HG03439 (cell line): Measurements from ENCODE around the gene WEE2.
"Not testable (repeated sequence)": the region's sequence is repeated elsewhere in the genome, so short reads cannot be mapped to it uniquely, and the experiment has no call there.

Experiments used
- ATAC-seq: cut with Tn5 transposase; IDR thresholded peaks from one replicate; pipeline ENCODE4 v1.9.1; 2021; ENCODE audit warnings: mild to moderate bottlenecking, moderate library complexity; ENCODE audit not compliant: unreplicated experiment

WEE2 gene

DNA sequence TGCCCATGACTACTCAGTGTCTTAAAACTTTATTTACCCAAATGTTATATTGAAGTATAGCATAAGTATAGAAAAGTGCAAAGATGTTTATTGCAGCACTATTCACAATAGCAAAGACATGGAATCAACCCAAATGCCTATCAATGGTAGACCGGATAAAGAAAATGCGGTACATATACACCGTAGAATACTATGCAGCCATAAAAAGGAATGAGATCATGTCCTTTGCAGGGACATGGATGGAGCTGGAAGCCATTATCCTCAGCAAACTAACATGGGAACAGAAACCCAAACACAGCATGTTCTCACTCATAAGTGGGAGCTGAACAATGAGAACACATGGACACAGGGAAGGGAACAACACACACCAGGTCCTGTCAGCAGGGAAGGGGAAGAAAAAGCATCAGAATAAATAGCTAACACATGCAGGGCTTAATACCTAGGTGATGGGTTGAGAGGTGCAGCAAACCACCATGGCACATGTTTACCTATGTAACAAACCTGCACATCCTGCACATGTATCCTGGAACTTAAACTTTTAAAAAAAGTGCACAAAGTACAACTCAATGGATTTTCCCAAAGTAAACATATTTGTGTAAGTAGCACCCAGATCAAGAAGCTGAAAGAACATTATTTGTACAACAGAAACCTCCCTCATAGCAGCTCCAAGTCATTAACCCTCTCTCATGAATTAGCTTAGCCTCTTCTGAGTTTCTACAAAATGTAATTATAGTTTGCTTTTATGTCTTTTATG lies 18.9 kb upstream of the WEE2 start:
- not testable (repeated sequence) for ATAC-seq

DNA sequence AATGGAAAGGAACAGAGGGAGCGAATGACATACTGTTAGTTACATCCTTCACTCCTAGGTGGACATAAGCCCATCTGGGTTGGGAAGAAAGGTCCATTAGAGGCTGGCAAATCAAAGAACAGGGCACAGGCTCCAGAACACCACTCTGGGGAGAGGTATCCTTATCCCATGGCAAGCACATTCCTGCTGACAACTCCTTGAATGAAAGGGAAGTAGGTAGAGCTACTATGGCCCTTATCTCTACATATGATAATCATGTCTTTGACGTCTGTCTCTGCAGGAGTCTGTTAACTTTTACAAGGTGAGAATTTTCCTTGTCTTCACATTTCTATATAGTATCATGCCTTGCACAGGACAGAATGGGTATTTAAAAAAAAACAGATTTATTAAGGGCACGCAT lies 16.6 kb upstream of the WEE2 start:
- ATAC-seq, result no peak

DNA sequence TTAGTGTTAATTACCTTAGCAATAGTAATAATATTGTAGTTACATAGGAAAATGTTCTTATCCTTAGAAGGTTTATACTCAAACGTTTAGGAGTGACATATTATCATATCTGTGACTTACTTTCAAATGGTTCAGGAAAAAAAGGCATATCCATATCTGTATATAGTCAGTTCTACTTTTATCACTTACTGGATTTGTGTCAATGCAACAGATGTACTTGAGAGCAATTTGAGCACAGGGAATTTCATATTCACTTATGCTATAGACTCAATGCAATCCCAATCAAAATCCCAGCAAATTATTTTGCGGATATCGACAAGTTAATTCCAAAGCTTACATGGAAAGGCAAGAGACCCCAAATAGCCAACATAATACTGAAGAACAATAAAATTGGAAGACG lies 16.2 kb upstream of the WEE2 start:
- no peak for ATAC-seq

DNA sequence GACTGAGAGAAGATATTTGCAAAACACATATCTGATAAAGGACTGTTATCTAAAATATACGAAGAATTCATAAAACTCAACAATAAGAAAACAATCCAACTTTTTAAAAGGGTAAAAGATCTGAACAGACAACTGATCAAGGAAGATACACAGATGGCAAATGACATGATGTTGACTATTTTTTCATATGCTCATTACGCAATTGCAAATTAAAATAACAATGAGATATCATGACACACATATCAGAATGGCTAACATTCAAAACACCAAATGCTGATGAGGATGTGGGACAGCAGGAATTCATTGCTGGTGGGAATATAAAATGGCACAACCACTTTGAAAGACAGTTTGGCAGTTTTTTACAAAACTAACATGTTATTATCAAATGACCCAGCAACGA lies 15.1 kb upstream of the WEE2 start:
- no peak for ATAC-seq

DNA sequence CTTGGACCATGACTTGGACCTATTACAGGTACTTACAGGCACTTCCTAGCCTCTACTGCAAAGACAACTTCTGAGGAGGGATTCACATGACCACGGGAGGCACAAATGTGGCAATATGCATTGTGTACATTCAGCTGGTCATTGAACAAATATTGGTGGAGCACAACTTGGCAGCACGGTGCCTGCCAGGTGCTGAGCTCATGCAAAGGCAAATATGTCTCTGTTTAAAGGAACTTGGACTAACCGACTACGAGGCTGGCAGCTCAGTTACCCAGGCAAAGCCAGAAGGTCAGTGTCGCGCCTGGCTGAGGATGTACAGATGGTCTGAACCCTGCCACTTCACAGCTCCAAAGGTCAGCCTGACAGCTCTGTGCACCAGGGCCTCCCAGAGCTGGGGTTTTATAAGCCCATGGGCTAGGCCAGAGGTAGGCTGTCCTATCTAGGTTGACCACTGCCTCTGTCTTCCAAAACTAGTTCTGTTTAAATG lies 12.3 kb upstream of the WEE2 start:
- no peak for ATAC-seq

DNA sequence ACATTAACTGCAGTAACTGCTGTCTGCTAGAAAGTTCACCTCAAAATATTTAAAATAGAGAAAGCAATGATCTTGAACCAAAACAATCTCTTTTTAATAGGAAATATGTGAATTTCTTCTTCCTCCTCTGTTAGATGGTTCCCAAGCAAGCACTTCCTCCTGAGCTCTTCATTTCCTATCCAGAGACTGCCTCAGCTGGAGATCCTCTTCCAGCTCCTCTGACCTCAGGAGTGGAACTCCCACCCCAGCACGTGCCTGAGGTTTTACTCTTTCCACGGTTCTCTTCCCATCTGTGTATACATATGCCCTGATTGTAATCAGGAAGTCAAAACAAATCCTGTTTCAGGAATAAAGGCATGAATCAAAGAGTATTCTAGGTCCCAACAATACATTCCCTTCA lies 11.8 kb upstream of the WEE2 start:
- no peak for ATAC-seq

DNA sequence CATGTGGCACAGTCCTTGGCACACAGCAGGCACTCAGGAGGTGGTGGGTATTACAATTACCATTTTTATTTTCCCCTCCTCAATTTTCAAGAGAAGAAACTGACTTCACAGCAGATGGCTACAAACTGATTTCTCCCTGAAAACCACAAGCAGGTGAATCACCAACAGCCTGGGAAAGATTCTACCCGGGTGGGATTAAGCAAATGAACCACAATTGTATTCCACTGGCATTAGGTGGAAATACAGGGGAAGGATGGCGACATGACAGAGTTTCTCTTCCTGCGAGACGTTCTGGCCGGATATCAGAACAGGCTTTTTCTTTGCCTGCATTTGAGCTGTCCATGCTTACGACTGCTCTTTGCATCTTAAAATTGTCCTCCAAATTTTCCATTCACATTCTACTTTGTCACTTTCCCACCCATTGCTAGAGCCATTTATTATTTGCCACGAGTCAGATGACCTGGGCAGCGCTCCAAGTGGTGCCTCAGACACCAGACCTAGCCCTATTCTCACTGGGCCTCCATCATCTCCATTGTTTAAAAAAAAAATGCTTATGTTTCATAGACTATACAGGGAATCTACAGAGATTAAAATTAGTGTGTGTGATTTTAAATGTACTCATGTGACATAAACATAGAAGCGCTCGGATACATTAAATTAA lies 10.8 kb upstream of the WEE2 start:
- no peak for ATAC-seq

DNA sequence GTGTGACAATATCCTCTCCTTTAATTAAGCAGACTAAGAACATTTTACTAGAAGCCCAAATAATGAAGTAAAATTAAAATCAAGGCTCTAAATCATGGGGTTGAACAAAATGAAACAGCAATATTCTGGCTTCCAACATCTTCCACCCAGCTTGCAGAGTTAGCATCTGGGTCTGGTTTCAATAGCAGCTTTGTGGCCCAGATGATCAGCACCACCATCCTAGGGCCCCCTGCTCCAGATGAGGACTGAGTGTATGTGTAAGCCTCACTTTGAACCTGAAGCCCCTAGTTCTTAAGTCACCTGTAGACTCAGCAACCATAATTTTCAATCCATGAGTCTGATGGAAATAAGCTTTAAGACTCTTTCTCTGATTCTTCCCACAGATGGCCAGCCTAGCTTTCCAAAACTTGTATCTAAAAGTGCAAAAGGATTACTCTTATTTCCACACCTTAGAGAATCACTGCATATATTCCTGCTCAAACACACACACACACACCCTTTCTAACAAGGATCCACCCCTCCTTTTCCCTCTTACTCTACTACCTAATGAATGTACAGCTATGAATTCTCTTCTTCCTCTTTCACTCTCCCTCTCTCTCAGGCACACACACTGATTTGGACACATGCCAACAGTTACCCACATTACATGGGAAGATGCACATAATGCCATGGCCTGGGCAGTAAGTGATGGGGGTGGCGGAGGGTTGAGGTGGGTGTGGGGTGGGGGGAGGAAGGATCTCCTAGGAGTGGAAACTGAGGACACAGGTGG lies 9.7 kb upstream of the WEE2 start:
- no peak for ATAC-seq

DNA sequence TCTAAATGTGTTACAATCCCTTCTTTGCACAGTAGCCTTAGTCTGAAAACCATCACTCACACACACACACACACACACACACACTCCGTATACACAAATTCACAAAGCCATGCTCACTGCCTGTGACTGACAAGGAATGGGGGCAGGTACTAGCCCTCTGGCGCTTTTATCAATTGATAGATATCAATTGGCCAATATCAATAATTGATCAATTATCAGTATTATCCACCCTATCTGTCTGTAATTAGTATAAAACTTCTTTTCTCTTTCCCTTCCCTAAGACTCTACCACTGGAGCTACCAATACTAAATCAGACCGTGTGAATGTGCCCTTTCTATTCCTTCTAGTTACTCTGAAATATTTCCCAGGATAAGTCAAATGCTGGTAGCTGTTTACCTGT lies 8.3 kb upstream of the WEE2 start:
- ATAC-seq, result no peak

DNA sequence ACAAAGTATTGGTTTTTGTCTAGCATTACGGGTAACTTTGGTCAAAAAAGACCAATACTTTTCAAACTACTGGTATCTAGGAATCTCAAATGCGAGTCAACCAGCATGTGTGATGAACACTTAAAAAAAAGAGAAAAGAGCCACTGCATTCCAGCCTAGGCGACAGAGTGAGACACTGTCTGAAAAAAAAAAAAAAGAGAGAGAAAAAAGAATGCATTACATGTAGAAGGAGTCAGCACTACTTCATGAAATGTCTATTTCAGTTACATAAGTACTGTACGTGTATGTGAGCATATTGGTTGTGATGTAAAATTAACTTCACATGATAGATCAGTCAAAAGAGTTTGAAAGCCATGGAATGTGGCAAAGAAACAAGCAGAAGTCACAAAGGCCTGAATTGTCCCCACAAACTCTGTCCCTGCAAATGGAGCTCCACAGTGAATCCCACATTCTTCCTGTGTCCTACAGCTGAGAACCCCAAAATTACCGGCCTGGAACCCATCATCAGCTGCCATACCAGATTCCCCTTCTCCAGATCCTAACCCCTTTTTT lies 7.8 kb upstream of the WEE2 start:
- ATAC-seq, result no peak

DNA sequence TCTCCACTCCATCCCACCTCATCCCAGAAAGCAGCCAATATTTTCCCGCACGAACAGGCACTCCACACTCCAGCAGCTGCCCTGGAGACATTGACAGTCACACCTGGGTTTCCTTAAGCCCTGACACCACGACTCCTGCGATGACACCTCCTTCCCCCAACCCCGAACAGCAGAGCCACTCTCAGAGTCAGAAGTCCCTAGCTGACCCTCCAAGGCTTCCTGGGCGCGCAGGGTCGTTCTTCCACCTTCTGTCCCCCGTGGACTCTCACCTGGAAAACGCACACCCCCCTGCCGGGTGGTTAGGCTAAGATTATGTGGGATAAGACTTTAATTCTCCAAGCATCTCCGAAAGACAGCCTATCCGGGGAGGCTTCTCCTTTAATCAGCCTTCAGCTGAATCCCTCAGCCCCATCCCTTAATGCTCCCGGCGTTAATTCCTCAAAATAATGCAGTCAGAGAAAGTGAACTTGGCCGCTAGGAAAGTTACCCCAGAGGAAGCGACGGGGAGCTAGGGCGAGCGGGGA lies 7.2 kb upstream of the WEE2 start:
- ATAC-seq, result no peak

DNA sequence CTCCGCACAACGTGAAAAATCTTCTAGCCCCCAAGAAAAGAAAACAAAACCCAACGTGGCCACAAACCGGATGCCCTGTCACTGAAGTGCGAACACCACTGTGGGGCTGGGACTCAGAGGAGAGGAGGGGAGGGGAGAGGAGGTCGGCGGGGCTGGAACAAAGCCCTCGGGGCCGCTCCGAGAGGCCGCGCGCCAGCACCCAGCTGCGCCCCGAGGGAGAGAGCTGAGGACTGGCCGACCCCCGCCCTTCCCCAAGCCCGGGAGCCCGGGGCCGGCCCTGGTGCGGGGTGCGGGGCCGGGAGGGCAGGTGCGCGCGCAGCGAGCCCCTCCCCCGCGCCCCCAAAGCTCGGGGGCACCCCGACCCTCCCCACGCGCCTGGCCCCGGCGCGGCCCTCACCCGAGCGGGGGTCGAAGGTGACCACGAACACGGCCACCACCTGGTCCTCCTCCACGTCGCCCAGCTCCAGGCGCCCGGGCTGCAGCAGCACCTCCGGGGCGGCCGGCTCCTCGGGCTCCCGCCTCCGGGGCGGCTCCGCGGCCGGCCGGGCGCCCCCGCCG lies 6.6 kb upstream of the WEE2 start:
- peak; percentile 78 for ATAC-seq

DNA sequence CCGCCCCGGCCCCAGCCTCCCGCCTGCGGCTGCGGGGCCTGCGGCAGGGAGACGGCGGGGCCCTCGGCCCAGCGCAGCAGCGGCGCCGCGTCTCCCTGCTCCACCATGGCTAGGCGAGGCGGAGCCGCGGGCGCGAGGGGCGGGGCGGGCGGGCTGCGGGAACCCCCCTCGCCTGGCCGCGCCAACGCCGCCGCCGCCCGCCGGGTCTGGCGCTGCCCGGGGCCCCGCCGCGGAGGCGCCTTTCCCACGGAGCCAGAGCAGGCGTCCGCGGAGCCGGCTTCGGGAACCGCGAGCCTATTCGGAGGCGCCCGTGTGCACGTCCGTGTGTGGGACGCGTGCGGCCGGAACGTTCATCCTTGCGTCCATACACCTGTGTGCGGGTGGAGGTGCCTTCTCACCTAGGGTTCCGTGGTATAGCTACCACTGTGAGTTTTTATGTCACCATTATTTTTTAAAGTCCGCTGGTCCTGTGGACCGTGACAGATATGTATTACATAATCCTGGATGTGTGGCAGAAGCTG lies 6.0 kb upstream of the WEE2 start, which contains the start of gene DENND11:
TSS of gene DENND11 (minus strand) at position 120 of the 521 bp plus-strand sequence. CDS start at position 107, 13 bp downstream.
- peak; percentile 85 for ATAC-seq

DNA sequence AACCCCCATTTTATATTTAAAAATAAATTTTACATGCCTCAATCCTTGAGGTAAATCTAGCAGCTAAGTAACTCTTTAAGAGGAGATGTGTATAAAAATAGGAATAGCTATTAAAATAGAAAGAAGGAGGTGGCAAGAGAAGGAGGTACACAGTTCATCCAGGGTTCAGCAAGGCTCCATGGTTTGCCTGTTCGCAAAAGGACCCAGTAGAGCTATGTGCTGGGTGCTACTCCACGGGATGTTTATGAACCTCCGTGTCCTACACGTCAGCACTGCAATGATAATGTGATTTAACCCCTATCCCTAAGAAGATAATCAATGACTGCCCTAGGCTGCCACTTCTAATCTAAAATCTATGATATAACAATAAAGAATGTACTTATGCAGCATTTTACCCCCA lies 5.3 kb upstream of the WEE2 start:
- ATAC-seq, result no peak

DNA sequence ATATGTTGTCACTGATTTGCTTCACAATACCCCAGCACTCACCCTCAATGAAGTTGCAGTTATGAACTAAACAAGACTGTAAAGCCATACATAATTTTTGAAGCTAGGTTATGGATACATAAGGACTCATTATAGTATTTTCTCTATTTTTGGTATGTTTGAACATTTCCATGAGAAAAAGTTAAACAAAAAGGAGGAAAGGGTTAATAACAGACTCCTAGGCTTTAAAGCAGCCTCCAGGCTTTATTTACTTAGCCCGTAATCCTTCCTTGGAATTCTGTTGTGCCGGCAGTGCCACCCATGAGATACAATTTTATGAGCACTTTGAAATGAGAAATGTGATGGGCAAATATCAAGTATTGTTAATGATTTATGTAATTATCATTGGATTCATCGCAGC lies 4.0 kb upstream of the WEE2 start:
- no peak for ATAC-seq

DNA sequence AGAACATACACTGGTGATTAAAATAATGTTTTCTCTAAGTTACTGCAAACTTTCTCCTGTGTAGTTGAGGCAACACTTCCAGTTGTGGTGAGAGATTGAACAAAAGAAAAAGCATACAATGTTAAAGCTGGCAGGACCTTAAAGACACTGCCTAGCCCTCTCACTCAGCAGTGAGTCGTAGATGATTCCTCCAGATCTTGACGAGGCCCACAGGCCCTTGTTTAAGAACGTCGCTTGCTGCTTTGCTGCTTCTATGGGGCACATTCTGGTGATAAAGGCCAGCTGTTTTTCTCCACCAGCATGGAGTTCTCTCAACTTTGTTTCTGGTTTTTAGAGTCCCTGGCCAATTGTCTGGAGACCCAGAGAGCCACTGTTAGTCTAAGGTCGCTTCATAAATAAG lies 3.4 kb upstream of the WEE2 start:
- ATAC-seq, result no peak

DNA sequence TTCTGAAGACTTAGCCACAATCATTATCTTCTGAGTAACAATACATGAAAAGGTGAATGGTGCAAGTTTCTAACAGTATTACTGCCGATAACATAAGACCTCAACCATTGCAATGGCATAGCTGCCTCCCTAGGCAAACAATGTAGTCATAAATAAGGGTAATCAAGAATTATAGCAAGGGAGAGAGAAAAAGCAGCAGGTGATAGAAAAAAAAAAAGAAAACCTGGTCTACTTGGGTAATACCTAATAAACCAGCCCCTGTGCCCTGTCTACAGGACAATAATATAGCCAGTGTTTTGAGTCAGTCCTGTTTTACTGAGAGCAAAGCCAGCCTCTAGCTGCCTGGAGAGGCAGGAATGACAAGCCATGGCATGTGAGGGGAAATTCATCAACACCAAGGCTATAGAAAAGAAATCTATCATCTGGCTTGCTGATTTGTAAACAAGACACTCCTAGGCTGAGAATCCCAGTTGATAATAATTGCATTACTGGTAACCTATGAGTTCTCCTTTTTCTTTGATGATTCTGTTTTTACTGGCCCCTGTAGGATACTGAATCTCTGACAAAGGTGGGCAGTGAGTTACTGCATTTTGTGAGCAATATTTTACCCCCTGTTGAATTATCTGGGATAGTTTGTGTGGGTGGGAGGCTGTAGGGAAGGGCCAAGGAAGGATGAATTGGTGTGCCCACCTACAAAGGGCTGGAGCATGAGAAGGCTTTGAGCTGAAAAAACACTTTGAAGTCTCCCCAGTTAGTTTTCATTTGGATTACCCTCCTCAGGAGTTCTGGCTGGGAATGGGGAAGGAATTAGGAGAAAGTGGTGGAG lies 1.7 kb upstream of the WEE2 start:
- no peak for ATAC-seq

DNA sequence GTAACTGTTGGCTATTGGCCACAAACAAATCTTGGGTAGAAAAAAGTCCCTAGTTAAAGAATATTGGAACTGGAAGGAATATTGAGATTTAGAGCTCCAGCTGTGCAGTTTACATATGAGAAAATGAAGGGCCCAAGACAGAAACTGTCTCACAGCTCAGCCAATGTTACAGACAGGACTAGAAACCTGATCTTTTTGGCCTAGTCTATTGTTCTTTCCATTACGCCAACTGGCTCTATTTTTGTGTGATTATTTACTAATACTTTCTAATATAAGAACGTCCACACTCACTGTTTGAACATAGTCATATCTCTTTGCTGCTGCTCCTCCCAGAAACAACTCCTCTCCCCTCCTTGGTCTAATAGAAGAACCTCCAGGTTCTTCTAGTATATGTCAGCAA lies 1.2 kb downstream of the WEE2 start:
- no peak for ATAC-seq

DNA sequence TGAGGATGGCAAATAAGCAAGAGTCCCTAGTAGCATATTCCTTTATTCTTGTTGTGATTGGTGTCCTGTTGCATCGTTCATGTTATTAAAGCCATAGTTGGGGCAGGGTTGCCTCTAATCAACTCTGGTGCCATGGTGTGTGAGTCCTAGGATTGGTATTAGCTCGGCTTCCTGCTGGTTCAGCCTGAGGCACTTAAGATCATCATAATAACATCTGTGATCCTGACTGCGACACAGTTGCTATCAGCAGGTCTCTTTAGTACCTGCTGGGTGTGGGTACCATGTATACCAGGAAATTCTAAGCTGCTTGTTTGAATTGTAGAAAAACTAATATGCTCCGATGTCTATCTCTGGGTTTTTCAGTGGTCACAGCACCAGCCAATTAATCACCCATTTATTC lies 1.6 kb downstream of the WEE2 start:
- ATAC-seq, result no peak

DNA sequence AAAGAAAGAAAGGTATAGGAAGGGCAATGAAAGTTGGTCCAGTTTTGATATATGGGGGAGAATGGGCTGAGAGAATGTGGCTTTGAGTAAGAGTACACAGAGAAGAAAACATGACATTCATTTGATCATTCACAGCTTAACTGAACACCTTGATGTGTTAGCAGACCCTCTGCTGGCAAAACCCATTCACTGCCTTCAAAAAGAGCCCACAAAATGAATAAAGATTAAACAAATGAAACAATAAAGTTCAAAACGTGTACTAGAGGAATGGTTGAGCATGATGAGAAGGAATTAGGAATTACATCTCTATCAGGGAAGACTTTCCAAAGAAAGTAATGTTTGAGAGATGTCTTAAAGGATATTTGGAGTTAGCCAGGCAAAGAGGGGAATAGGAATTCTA lies 2.1 kb downstream of the WEE2 start:
- no peak for ATAC-seq
